Measurements from ENCODE around the gene POLR2A.
"Not testable (repeated sequence)": the region's sequence is repeated elsewhere in the genome, so short reads cannot be mapped to it uniquely, and the experiment has no call there.

Gene POLR2A

DNA sequence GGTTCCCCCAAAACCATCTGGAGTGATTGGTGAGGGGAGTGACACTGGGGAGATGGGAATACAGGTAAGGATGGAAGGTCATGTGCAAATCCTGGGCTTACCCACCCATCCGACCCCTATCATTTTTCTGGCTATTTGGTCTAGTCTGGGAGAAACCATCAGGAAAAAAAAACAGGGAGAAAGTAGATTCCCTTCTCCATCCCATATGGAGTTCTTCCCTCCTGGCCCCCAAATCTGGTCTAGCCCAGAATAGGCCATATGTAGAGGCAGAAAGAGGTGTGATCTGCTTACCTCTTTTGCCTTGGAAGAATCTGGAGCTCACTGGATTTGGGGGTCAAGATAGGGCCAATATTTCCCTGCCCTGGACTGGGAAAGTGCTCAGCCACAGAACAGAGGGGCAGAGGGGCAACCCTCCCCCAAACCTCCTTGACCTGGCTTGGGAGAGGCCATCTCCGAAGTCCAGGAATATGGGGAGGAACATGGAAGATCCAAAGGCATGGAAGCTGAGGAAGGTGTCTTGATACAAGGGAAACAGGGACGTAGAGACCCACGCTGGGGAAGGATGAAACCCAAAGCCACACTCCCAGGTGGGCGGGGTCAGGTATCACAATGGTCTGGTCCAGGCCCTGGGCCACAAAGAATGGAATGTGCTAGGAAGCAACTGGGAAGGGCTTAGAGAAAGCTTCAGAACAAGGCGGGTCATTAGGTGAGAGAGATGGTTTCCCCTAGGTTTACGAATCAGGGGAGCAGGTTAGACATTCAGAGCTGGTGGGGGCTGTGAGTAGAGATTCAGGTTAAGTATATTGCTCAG is 23.1 kb upstream of the POLR2A start:
- no peak for DNase-seq

DNA sequence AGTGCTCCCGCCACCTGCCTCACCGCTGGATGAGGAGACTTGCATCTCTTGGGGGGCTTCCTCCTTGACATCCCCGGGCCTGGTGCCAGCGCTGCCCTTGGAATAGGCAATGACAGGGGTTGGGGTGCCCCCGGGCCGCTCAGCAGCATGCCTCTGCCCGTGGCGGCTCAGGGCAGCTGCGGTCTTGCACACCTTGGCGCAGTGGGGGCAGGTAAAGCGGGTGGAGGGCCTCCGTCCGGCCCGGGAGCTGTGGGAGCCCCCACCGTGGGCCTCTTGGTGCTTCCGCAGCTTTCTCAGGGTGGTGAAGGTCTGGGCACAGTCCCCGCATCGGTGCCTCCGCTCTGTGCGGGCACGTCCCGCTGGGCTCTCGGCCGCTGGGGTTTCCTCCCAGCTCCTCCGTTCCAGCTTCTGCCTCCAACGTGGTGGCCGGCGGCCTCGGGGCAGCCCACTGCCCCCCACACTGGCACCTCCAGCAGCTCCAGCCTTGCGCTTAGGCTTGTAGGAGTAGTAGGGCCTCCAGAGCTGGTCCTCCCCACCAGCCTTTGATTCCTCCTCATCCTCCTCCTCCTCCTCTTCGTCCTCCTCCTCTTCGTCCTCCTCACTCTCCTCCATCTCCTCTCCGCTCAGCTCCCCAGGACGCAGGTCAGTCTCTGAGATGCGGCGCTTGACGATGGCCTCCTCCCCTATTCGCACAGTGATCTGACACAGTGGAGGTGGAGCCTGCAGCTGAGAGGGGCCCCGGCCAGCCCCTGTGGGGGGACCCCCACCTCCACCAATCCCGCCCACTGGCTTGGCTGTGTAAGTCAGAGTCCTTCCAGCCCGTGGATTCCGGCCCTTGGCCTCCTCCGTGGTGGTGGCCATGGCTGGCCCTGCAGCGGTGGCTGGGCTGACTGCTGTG is 21.4 kb upstream of the POLR2A start:
- no peak for DNase-seq

- no peak for DNase-seq
Measured at GRCh38 chr17:7463372-7463846, 20.8 kb upstream of the POLR2A start.

DNA sequence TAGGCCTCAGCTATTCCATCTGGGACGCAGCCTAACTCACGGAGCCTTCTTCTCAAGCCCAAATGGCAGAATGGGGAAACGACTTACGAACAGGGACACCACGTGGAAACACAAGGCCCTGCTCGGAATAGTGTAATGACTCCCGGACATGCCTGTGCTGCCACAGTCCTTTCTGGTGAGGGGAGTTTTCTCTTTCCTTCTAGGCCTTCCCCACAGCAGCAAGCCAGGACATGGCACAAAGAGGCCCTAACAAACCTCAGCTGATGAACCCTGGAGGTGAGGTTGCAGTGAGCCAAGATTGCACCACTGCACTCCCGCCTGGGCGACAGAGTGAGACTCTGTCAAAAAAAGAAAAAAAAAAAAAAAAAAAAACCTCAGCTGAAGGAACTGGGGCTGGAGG is 20.1 kb upstream of the POLR2A start:
- DNase-seq: no peak

- DNase-seq: no peak
Measured at GRCh38 chr17:7465597-7466275, 18.4 kb upstream of the POLR2A start.

DNA sequence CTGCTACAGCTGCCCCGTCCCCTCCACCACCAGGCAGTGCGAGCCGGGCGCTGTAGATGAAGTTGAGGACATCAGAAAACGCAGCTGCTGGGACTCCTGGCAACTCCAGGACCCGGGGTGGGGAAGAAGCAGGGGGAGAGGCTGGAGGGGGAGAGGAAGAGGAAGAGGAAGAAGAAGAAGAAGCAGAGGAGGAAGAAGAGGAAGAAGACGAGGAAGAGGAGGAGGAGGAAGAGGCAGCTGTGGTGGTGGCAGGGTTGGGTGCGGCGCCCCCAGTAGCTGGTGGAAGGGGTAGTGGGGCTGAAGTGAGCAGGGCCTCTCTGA is 17.9 kb upstream of the POLR2A start:
- DNase-seq: no peak

DNA sequence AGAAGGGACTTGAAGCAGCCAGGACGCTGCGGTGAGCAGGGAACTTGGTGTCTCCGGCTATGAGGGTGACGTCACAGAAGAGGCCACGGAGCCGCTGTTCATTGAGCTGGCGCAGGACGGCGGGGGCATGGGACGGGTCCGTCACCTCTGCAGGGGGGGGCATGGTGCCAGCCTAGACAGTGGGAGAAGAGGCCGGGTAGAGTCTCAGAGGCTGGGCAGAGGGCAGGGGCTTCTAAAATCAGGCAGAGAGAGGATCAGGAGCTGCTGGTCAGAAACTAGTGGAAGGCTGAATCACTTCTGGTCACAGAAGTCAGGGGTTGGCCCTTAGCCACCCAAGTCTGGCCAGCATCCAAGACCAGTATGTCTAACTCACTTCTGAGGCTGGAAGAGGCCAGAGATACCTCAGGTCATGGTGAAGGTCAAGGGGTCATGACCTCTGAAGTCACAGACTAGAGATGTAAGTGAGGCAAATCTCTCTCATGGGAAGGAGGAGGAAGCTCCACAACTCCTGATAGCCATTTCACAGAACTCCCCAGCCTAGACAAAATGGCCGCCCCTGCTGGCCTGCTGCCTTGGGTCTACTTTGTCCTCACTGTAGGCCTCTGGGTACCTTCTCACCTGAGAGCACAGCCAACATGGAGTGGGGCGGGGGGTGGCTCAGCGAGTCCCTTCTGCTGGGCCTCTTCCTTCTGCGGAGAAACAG is 17.4 kb upstream of the POLR2A start:
- no peak for DNase-seq

- no peak for DNase-seq
Measured at GRCh38 chr17:7467498-7467897, 16.7 kb upstream of the POLR2A start.

GRCh38 chr17:7468290-7468689 is 15.9 kb upstream of the POLR2A start:
- no peak for DNase-seq

DNA sequence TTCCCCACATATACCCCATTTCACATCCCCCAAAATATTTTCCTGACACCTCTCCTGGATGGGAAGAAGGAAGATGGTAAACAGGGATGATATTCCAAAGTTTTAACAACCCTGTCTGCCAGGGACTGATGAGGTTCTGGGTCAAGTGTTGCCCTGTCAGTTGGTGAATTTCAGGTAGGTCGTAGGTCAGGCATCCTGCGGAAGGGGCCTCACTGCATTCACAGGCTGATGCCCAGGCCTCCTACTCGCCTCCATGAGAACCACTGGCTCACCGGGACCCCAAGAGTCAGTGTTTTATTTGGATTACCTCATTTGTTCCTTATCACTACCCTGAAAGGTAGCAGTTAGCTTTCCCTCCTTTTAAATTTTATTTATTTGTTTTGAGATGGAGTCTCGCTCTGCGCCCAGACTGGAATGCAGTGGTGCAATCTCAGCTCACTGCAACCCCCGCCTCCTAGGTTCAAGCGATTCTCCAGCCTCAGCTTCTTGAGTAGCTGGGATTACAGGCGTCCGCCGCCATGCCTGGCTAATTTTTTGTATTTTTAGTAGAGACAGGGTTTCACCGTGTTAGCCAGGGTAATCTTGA is 15.3 kb upstream of the POLR2A start:
- no peak for DNase-seq

GRCh38 chr17:7469843-7470242 is 14.3 kb upstream of the POLR2A start:
- DNase-seq: not testable (repeated sequence)

- DNase-seq: not testable (repeated sequence)
Measured at GRCh38 chr17:7470457-7470973, 13.7 kb upstream of the POLR2A start.

DNA sequence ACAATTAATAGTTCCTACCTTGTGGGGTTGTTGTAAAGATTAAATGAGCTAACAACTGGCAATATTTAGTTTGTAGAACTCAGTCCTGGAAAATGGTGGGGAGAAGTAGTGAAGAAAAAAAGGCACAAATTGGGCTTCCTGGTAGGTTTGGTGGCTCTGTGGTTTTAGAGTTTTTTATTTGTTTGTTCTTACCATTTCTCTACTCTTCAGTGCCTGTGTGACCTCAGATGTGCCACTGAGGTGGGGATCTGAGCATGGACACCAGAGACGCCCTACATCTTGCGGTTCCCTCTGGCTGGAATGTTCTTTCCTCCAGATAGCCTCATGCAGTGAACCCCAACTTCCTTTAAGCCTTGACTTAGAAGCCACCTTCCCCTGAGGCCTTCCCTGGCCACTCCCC is 12.4 kb upstream of the POLR2A start:
- no peak for DNase-seq

DNA sequence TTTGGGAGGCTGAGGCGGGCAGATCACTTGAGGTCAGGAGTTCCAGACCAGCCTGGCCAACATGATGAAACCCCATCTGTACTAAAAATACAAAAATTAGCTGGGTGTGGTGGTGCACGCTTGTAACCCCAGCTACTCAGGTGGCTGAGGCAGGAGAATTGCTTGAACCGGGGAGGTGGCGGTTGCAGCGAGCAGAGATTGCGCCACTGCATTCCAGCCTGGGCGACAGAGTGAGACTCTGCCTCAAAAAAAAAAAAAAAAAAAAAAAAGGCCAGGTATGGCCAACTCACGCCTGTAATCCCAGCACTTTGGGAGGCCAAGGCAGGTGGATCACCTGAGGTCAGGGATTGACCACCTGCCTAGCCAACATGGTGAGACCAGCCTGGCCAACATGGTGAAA is 9.4 kb upstream of the POLR2A start:
- not testable (repeated sequence) for DNase-seq

DNA sequence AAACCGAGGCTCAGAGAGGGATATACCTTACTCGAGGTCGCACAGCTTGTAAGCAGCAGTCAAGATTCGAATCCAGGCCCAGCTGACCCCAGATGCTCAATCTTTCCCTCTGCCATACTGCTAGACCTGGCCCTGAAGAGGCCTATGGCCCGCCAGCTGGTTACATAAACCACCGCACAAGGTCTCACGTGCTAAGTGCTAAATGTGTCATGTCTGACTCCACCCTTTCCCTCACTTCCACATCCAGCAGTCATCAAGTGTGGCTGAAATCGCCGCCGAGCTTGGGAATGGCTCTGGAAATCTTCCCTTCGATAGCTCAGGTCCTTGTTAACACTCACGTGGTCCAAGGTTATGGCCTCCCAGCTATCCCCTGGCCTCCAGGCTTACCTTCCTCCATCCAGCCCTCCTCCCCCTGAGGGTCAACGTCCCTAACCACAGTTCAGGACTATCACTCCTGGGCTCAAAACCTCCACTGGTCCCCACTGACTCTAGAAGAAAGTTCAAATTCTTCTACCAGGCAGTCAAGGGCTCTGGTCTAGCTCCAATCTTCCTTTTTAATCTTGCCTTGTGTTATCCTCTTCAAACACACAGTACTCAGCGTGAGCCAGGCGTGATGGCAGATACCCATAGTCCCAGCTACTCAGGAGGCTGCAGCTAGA is 8.3 kb upstream of the POLR2A start:
- no peak for DNase-seq

- peak; percentile 50 for DNase-seq
Measured at GRCh38 chr17:7476494-7476893, 7.7 kb upstream of the POLR2A start.

GRCh38 chr17:7476951-7477350 is 7.2 kb upstream of the POLR2A start:
- DNase-seq: no peak

DNA sequence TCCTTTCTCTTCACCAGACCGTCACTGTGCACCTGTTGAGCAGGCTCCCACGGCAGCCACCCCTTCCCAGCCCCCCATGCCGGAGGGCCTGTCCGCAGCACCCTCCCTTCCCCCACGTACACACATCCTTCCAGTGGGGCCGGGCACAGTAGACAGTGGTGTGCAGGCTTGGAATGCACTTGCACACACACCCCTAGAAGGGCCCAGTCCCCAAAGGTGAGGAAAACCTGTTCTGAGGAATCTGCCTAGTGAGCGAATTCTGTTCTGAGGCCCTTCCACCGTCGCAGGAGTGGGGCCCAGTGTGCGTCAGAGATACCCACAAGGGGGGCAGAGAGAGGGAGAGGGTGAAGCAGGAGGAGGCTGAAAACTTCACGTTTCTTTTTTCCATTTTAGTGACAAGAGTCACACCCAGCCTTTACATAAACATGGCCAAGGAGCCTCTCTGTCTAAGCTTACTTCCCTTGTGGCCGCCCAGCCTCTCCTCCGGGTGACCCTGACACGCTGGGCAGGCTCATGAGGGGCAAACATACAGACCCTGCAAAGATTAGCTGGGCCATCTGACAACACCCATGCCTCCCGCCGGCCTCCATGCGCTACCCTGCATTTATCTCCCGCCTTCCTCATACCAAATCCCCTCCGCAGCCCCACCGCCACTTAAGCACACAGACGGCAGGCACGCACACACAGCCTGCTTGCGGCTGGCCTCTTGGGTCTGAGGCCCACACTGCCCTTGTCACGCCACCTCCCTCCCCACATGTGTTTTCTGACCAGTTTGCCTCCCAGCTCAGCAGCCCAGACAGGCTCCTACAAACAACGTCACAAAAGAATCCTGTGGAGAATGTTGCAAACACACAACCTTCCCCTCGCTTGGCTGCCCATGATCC is 6.5 kb upstream of the POLR2A start:
- DNase-seq: no peak

- peak; percentile 53 for DNase-seq
Measured at GRCh38 chr17:7478276-7479212, 5.6 kb upstream of the POLR2A start.
